Loucy (cell line): ENCODE measurements around the gene POLH.

Experiments
- H2AFZ ChIP-seq: fragments of 200-600 bp; sonication (generic); 2 replicates; pipeline ENCODE4 v1.6.0; 2016; ENCODE audit warnings: antibody characterized with exemption, mild to moderate bottlenecking, low read length, moderate library complexity
- H3F3A ChIP-seq: fragments of 200-600 bp; 2 replicates; pipeline ENCODE4 v1.6.0; 2016; ENCODE audit warnings: antibody characterized with exemption, low read depth, mild to moderate bottlenecking
- H3K27me3 ChIP-seq: fragments of 200-600 bp; sonication (generic); 2 replicates; pipeline ENCODE4 v1.6.1; 2014; ENCODE audit warnings: low read length, mild to moderate bottlenecking; ENCODE audit not compliant: insufficient read depth, poor library complexity, severe bottlenecking
- H3K36me3 ChIP-seq: fragments of 200-600 bp; sonication (generic); 2 replicates; pipeline ENCODE4 v1.6.1; 2016; ENCODE audit warnings: low read length; ENCODE audit not compliant: insufficient read depth
- H3K4me1 ChIP-seq: fragments of 200-600 bp; sonication (generic); 2 replicates; pipeline ENCODE4 v1.5.1; 2014; ENCODE audit warnings: low read length, mild to moderate bottlenecking; ENCODE audit not compliant: insufficient read depth, poor library complexity, severe bottlenecking
- H3K4me2 ChIP-seq: fragments of 200-600 bp; sonication (generic); 2 replicates; pipeline ENCODE4 v1.6.0; 2014; ENCODE audit warnings: antibody characterized with exemption, low read length, low read depth, mild to moderate bottlenecking; ENCODE audit not compliant: poor library complexity, severe bottlenecking
- H3K4me3 ChIP-seq: fragments of 200-600 bp; sonication (generic); 2 replicates; pipeline ENCODE4 v1.5.1; 2014; ENCODE audit warnings: low read length, mild to moderate bottlenecking, mixed read lengths; ENCODE audit not compliant: poor library complexity, severe bottlenecking
- H3K79me2 ChIP-seq: fragments of 200-600 bp; sonication (generic); 2 replicates; pipeline ENCODE4 v1.6.1; 2014; ENCODE audit warnings: low read length; ENCODE audit not compliant: insufficient read depth
- H3K9ac ChIP-seq: fragments of 200-600 bp; sonication (generic); 2 replicates; pipeline ENCODE4 v1.6.0; 2014; ENCODE audit warnings: mild to moderate bottlenecking, low read depth, low read length, moderate library complexity; ENCODE audit not compliant: poor library complexity, severe bottlenecking
- H3K9me2 ChIP-seq: fragments of 200-600 bp; sonication (generic); replicated peaks from 2 replicates; pipeline ENCODE4 v1.6.1; 2016; ENCODE audit warnings: low read depth, low read length, mixed read lengths
- H3K9me3 ChIP-seq: fragments of 200-600 bp; sonication (generic); 2 replicates; pipeline ENCODE4 v1.6.1; 2014; ENCODE audit warnings: mild to moderate bottlenecking, antibody characterized with exemption, low read length, low read depth; ENCODE audit not compliant: insufficient read depth
- H4K20me1 ChIP-seq: fragments of 200-600 bp; sonication (generic); 2 replicates; pipeline ENCODE4 v1.6.0; 2014; ENCODE audit warnings: antibody characterized with exemption, low read length, mild to moderate bottlenecking; ENCODE audit not compliant: insufficient read depth, poor library complexity, severe bottlenecking
- CTCF ChIP-seq: fragments of 200-600 bp; sonication (generic); conservative IDR thresholded peaks from 2 replicates; pipeline ENCODE4 v1.5.1; 2014; ENCODE audit warnings: mild to moderate bottlenecking, antibody characterized with exemption, low read length
- EZH2phosphoT487 ChIP-seq: fragments of 200-600 bp; IDR thresholded peaks from 2 replicates; pipeline ENCODE4 v1.6.1; 2018; ENCODE audit warnings: antibody characterized with exemption, mild to moderate bottlenecking, moderate library complexity, borderline replicate concordance

POLH gene

GRCh38 chr6:43593938-43594337 is 18.0 kb downstream of the POLH start:
- Histone ChIP-seq H3K9me3 (no peaks in the 10 kb centered on the region), H3F3A (no peaks in the 10 kb centered on the region), H3K36me3 (peaks cover 28% of the 10 kb centered on the region; the same call in 1 of the 2 replicates), H3K4me2 (no peak overlapping the region), H3K79me2 (peaks cover 9% of the 10 kb centered on the region), H2AFZ (no peak overlapping the region), H4K20me1 (no peaks in the 10 kb centered on the region), H3K4me3 (no peak overlapping the region), H3K27me3 (no peaks in the 10 kb centered on the region), H3K4me1 (no peaks in the 10 kb centered on the region), H3K9me2 (no peaks in the 10 kb centered on the region), H3K9ac (no peak overlapping the region)
- TF ChIP-seq EZH2phosphoT487 (no peak), CTCF (no peak)

DNA sequence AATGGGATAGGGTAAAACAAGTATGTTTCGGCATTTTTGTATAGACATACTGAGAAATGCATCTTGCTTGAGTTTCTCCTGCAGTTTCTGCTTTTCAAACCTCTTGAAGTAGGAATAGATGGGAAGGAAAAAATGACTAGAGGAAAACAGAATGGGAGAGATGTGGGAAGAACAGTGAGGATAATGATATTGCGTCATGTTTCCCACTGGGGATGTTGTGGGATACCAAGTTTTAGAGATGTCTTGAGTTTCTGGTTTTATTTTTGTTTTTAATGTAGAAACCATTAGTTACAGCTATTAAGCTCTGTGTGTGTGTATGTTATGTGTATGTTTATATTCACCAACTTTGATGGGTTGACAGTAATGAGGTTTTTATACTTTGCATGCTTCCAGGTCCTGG is 24.6 kb downstream of the POLH start:
- TF ChIP-seq CTCF, result no peak
- no peak for TF ChIP-seq EZH2phosphoT487
- no peaks in the 10 kb centered on the region for H3K9me3 ChIP-seq
- H3K36me3 ChIP-seq, result peaks cover 64% of the 10 kb centered on the region
- no peak overlapping the region for H3K4me3 ChIP-seq
- H2AFZ ChIP-seq, result no peak overlapping the region
- no peak overlapping the region for H3K9ac ChIP-seq
- no peaks in the 10 kb centered on the region for H3K79me2 ChIP-seq
- no peaks in the 10 kb centered on the region for H3K9me2 ChIP-seq
- H4K20me1 ChIP-seq, result no peaks in the 10 kb centered on the region
- H3K4me1 ChIP-seq, result no peaks in the 10 kb centered on the region
- H3K27me3 ChIP-seq, result no peaks in the 10 kb centered on the region
- no peak overlapping the region for H3K4me2 ChIP-seq
- H3F3A ChIP-seq, result no peaks in the 10 kb centered on the region

GRCh38 chr6:43604174-43604573 is 28.2 kb downstream of the POLH start:
- Histone ChIP-seq H3K9me3 (no peaks in the 10 kb centered on the region), H3K4me3 (no peak overlapping the region), H3K9me2 (no peaks in the 10 kb centered on the region), H2AFZ (no peak overlapping the region), H3K79me2 (no peaks in the 10 kb centered on the region), H3K9ac (no peak overlapping the region), H3K36me3 (peaks cover 67% of the 10 kb centered on the region), H3F3A (no peaks in the 10 kb centered on the region), H3K4me2 (no peak overlapping the region), H3K27me3 (no peaks in the 10 kb centered on the region), H4K20me1 (no peaks in the 10 kb centered on the region), H3K4me1 (no peaks in the 10 kb centered on the region)
- TF ChIP-seq CTCF (no peak), EZH2phosphoT487 (no peak)
